Measurements from ENCODE around the gene MDM4.

The MDM4 gene

DNA sequence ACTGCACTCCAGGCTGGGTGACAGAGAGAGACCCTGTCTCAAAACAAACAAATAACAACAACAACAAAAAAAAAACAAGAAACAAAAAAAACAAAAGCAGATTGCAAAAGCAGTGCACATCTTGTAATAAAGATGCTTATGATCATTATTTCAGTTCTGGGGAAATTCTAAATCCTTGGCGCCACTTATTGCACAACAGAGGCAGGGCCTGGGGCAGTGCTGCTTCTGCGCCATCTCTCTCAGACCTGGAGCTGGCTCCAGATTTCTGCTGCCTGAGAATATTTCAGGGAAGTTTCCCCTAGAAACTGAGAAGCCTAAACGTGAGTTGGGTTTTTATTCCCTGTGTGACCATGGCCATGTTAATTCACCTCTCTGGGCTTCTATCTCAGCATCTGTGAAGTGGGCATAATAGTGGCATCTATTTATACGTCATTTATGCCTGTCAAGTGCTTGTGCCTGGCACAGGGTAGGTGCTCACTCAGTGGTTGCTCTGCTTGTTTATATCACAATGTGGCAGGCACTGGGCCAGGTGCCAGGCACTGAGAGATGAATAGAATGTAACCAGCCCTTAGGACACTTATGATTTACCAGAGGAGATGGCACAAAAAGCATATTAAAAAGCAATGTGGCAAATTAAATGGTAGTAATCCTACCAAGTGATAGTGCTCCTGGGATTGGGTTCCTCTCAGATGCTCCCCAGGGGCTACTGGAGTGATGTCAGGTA, 67.9 kb downstream of the MDM4 start:
- no peak for DNase-seq

DNA sequence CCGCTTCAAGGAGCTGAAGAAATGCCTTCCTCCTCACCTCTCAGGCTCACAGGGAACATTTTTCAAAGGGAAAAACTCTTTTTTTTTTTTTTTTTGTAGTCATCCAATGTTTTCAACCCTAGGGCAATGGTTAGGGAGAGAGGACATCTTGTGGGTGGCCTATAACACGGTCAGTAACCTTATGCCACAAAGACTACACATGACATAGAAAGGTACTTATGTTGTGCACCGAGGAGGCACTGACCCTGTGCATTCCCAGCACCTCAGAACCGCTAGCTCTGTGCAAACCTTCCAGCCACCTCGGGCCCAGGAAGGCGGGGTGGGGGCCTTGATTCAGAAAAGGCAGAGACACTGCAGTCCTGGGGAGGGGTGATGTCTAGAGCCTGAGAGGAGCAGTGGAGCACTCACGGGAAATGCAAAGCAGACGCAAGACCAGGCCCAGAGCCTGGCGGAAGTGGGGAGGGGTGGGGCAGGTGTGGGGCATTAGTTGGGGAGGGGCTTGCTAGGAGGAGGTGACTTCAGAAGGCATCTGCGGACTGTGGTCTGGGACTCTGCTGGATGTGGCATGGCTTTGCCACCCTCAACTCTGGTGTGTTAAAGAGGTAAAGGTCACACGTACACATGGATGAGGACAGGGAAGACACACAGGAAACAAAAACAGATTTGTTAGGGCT, 68.6 kb downstream of the MDM4 start:
- no peak for DNase-seq

DNA sequence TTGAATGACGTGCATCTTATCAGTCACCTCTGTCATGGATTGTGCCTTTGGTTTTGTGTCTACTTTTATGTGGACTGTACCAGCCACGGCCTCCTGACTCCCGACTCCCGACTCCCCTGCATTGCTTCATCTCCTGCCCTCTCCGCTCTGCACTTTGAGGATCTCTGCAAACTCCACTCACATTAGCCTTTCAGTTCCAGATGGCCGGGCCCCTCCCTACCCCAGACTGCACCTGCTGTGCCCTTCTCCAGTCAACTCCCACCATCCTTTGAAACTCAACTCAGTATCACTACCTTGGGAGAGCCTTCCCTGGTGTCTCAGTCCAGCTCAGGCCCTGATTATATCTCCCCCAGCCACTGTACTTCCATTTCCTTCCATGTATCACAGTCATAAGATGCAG, 71.4 kb downstream of the MDM4 start:
- DNase-seq = no peak

DNA sequence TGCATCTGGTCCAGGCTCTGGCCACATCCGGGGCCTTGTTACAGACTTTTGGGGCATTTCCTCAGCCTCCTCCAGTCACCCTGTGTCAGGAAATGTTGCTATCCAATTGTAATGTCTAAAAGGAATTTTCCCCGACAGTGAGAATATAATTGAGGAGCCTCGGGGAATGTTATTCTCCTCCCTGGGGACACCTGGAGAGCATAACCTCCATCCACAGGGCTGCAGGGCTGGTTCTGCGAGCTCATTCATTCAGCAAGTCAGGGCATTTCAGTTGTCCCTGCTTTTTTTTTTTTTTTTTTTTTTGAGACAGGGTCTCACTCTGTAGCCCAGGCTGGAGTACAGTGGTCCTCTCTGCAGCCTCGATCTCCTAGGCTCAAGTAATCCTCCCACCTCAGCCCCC, 72.6 kb downstream of the MDM4 start:
- no peak for DNase-seq

DNA sequence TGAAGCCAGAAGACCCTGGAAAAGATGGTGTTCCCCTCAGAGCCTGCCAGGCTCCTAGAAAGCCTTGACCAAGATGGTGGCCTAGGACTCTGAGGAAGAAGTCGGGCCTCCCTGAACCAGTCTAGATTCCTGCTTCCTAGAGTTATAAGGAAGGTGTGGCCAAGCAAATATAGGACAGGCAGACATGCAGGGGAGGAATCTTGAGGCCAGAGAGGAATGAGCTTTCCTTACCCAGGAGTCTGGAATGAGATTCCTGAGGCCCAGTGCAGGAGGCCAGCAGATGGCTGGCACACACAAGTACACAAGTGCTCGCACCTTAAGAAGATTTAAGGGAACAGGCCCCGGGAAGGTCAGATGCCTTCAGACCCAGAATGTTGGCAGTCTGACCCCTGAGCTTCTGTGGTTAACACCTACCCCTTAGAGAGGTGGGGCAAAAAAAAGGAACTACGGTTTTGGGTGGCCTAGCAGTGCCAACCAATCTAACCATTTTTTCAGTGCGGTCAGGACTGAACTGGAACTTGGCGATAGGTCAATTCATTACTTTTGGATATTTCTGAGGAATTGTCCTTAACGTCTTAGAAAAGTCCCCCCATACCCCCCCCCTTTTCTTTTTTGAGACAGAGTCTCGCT, 73.3 kb downstream of the MDM4 start:
- peak; percentile 15 for DNase-seq

DNA sequence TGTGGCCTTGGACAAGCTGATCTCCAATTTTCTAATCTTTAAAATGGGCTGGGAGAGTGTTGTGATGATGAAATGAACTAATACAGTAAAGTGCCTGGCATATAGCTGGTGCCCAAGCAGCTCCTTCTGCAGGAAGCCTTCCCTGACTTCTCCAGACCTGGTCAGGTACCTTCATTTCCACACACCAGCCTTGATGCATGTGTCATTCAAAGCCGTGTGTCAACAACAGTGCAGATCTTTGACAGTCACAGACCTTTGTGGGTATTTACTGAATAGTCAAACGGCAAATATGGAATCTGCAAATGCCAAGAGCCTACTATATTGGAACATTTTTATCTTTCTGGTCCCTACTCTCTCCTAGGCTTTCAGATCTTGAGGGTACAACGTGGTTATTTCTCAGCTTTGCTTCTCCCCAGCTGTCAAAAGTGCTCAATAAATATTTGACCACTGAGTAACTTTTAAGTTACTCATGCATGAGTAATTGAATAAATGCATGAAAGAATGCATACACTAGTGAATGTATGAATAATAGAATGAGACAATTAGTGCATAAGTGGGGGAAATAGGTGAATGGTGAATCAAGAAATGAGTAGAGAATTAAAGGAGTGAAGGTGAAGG, 75.4 kb downstream of the MDM4 start:
- no peak for DNase-seq

DNA sequence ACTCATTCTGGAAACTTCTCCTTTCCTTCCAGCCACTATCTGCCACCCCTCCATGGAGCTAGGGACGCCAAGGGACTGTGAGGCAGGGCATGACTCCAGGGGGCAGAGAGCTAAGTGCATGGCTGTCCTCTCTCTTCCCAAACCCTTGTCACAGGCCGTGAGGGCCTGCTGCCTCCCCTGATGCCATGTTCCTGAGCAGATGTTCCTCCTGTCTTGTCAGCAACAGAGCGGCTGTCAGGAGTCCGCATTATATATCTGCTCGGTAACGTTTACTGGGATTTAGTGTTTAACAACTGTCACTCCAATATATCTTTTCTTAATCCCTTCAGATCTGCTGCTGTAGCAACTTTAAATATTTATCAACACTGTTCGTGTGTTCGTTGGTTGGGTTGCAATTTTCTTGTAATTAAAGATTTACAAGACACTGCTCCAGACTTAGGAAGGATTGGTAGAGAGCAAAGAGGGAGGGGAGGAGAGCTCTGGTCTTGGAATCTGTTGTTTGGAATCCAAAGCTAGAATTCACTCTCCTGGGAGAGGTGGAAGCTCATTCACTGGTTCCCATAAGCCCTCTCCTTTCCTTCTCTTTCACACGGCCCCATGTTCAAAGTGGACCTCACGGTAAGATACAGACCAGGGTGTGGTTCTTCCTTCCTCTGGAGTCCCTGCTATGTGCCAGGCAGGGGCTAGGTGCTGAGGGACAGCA, 76.2 kb downstream of the MDM4 start:
- DNase-seq = no peak

DNA sequence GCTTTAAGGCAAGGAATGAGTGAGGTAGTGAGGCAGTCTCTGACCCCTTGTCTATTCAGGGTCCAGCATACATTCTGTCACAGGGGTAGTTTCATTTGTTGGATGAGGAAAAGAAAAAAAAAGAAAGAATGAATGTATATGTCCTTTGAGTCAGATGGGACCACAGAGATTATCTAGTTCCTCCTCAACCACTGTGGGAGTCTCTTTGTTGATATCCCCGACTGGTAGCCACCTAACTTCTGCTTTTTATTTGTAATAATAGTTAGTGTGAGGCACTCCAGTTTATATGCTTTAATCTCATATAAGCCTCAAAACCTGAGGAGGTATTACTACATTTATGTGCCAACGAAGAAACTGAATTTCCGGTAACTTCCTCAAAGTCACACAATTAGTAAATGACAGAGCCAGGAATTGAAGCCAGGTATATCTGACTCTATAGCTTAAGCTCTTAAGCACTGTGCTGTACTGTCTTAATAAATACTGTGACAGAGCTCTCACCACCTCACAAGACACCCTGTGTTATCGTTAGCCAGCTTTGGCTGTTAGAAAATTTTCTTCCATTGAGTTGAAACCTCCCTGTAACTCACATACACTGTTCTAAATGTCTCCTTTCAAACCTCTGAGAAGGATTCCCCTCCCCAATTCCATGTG, 82.2 kb downstream of the MDM4 start:
- DNase-seq = peak; percentile 90

DNA sequence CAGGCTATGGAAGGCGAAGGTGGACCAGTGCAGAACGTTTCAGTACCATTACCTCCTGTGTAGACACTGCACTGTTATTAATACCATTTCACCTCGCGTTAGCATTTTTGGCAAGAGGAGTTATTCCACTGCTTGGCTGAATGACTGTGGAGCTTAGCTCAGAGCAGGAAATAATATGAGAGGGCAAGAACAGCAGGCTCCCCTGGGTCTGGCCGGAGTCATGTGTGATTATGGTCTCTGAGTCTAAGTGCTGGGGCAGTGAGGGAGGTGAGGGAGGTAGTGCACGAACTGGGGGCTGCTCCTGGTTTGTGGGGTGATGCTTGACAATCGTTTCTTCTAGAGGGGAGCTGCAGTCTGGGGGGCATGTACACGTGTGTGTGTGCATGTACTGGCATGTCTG, 82.9 kb downstream of the MDM4 start:
- DNase-seq = no peak

DNA sequence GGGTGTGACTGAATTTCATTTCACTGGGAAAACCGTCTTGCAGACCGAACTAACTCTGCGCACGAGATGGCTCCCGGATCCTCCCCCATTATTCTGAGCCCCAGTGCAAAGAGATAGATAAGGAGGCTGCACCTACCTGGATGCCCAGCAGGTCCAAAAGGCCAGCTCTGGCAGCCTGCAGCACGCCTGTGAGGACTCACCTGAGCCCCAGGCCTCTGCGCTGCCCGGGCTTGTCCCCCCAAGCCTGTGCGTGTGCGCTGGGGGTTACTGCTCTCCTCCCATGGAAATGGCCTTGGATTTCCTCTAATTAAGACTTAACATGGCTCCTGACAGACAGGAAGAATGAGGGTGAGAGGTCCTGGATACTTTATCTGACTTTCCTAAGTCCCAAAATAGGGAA, 83.4 kb downstream of the MDM4 start:
- DNase-seq = no peak

DNA sequence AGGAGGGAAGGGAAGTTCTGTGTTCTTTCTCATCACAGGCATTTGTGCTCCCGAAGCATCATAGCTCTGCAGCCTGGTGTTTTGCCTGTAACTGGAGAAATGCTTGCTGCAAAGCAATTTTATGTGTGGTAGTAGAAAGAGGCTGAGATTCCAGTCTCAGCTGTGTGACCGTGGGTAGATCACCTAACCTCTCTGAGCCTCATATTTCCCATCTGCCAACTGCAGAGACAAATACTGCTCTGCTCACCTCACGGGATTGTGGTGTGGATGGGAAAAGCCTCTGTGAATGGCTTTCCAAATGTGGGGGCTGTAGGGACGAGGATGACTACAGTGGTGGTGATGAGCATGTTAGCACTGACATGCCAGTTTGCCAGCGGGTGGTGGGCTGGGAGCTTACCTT, 84.0 kb downstream of the MDM4 start:
- no peak for DNase-seq

DNA sequence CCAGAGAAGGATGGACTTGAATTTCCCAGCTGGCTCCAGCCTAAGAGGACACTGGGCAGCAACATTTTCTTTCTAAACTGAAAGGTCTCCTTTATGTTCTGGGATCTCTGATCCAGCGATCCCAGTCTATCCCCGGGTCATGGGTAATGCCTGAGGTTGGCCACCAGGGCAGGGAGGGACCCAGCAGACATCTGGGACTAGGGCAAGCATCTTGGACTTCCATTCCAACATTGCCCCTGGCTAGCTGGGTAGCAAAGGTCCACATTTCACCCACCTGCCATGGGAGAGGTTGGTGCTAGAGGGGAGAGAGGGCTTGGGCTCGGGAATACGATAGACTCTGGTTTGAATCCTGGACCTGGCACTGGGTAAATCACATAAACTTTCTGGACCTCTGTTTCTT, 84.8 kb downstream of the MDM4 start:
- DNase-seq = no peak

DNA sequence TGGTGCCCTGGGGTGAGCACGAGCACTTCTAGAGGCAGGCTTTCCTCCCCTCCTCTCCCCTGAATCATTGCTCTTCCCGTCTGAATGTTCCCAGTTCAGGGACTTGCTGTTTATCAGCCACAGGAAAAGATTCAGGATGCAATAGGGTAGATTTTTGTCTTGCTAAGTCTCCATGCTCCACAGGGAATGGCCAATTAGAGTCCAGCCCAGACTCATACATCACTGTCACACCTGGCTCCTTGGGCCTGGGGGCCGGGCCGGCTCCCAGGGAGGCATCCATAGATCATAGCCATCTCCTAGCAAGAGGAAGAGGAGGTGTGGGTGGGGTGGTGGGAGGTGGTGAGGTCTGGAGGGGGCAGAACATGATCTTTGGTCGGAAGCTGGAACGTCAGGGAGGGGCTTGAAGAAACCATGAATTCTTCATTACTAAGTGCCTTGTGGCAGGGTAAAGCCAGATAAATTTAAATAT, 85.9 kb downstream of the MDM4 start:
- no peak for DNase-seq

DNA sequence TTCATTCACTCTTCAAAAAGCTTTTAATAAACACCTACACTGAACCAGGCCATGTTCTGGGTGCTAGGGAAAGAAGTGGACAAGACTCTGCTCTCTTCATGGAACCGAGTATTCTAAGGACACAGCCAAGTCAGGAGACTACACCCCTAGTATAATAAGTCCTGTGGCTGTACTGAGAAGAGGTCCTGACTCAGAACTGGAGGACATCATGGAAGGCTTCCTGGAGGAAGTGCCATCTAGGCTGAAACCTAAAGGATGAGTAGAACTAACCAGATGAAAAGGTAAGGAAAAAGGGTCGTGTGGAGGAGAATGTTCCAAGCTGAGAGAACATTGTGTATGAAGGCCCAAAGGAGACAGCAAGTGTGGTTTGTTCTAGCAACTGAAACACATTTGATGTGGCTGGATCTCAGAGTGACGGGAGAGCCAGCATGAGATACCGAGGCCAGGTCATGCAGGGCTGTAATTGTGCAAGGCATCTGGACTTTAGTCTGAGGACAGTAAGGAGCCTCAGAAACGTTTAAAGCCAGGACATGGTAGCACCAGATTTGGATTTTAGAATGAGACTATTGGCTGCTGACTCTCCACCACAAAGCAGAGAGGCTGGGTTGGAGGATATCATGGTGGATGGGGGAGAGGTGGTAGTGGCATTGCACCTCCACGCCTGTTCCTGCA, 86.8 kb downstream of the MDM4 start:
- no peak for DNase-seq

DNA sequence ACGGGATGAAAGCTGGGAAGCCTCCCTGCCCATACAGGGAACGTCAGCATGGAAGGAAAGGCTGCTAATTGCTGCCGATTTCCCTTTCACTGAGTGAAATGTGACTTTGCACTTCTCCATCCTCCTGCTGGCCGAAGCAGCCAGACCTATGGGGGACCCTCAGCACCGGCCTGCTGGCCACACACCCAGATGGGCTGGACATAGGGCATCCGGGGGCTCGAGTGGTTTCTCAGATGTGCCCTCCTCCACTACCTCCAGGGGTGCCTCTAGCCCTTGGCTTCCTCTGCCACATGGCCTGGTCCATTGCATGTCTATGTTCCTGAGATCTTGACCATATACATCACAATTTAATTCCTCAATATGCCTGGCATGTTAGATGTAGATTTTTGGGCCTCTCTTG, 89.6 kb downstream of the MDM4 start:
- no peak for DNase-seq

Data from hematopoietic multipotent progenitor cell treated with erythropoietin and hydrocortisone succinate and interleukin-3 and kit ligand, for 4 days (in vitro differentiated cells).